OCI-LY3 (cell line): ENCODE data around the gene CEP162.
"Not testable (repeated sequence)": the region's sequence is repeated elsewhere in the genome, so short reads cannot be mapped to it uniquely, and the experiment has no call there.

ENCODE experiments used
- H2AFZ ChIP-seq: fragments of 200-600, 300-600 bp; shearing (Covaris generic); 2 replicates; pipeline ENCODE4 v1.6.0; 2014; ENCODE audit warnings: antibody characterized with exemption, low read depth, low read length
- H3K27ac ChIP-seq: fragments of 200-600, 300-600 bp; sonication (generic); 2 replicates; pipeline ENCODE4 v1.5.1; 2014; ENCODE audit warnings: mild to moderate bottlenecking, low read length, moderate library complexity, mixed read lengths
- H3K27me3 ChIP-seq: fragments of 200-600, 300-600 bp; sonication (generic); 2 replicates; pipeline ENCODE4 v1.6.1; 2014; ENCODE audit warnings: low read depth, low read length, mixed read lengths
- H3K36me3 ChIP-seq: fragments of 200-600, 300-600 bp; sonication (generic); replicated peaks from 2 replicates; pipeline ENCODE3; 2014; ENCODE audit warnings: low read depth, low read length, mixed read lengths
- H3K4me1 ChIP-seq: fragments of 300-600, 200-600 bp; sonication (generic); 2 replicates; pipeline ENCODE4 v1.6.1; 2014; ENCODE audit warnings: low read length, mixed read lengths
- H3K4me2 ChIP-seq: fragments of 200-600, 300-600 bp; sonication (generic); 2 replicates; pipeline ENCODE4 v1.6.1; 2014; ENCODE audit warnings: low read length, mixed read lengths
- H3K4me3 ChIP-seq: fragments of 300-600, 200-600 bp; sonication (generic); 2 replicates; pipeline ENCODE4 v1.5.1; 2014; ENCODE audit warnings: antibody characterized with exemption, mild to moderate bottlenecking, low read length, moderate library complexity
- H3K79me2 ChIP-seq: fragments of 300-600, 200-600 bp; shearing (Covaris generic); 2 replicates; pipeline ENCODE4 v1.6.1; 2014; ENCODE audit warnings: mild to moderate bottlenecking, low read length, mixed read lengths
- H3K9ac ChIP-seq: fragments of 300-600, 200-600 bp; shearing (Covaris generic); 2 replicates; pipeline ENCODE4 v1.6.0; 2014; ENCODE audit warnings: mild to moderate bottlenecking, low read length, moderate library complexity
- H3K9me3 ChIP-seq: fragments of 200-600, 300-600 bp; shearing (Covaris generic); 2 replicates; pipeline ENCODE4 v1.6.1; 2014; ENCODE audit warnings: low read length, mixed read lengths; ENCODE audit not compliant: insufficient read depth
- H4K20me1 ChIP-seq: fragments of 200-600, 300-600 bp; sonication (generic); 2 replicates; pipeline ENCODE4 v1.6.1; 2016; ENCODE audit warnings: low read length, mixed read lengths; ENCODE audit not compliant: insufficient read depth
- CTCF ChIP-seq: fragments of 200-600, 300-600 bp; sonication (generic); IDR thresholded peaks from 2 replicates; pipeline ENCODE4 v1.5.1; 2014; ENCODE audit warnings: antibody characterized with exemption, low read length, low read depth
- EZH2phosphoT487 ChIP-seq: fragments of 200-600 bp; shearing (Covaris generic); IDR thresholded peaks from 2 replicates; pipeline ENCODE4 v1.6.1; 2018; ENCODE audit warnings: antibody characterized with exemption, mixed run types, low read depth

Gene CEP162

GRCh38 chr6:84193114-84193708 is 34.2 kb downstream of the CEP162 start:
- TF ChIP-seq EZH2phosphoT487 = no peak
- TF ChIP-seq CTCF = no peak
- H3K9ac ChIP-seq = no peak overlapping the region
- H3K4me1 ChIP-seq = no peaks in the 10 kb centered on the region
- H3K27ac ChIP-seq = no peak overlapping the region
- H4K20me1 ChIP-seq = no peaks in the 10 kb centered on the region
- no peaks in the 10 kb centered on the region for H3K27me3 ChIP-seq
- no peak overlapping the region for H3K4me3 ChIP-seq
- H3K79me2 ChIP-seq = no peaks in the 10 kb centered on the region
- peaks cover 27% of the 10 kb centered on the region for H3K36me3 ChIP-seq
- H3K4me2 ChIP-seq = no peak overlapping the region
- no peaks in the 10 kb centered on the region for H3K9me3 ChIP-seq
- no peak overlapping the region for H2AFZ ChIP-seq

- Histone ChIP-seq H3K4me2 (no peak overlapping the region), H3K9me3 (no peaks in the 10 kb centered on the region), H4K20me1 (no peaks in the 10 kb centered on the region), H3K36me3 (peaks cover 27% of the 10 kb centered on the region), H3K27me3 (no peaks in the 10 kb centered on the region), H3K27ac (no peak overlapping the region), H3K79me2 (no peaks in the 10 kb centered on the region), H3K9ac (no peak overlapping the region), H3K4me3 (no peak overlapping the region), H2AFZ (no peak overlapping the region), H3K4me1 (no peaks in the 10 kb centered on the region)
- TF ChIP-seq CTCF = no peak
- TF ChIP-seq EZH2phosphoT487 = no peak
Measured at GRCh38 chr6:84191802-84192201, 35.6 kb downstream of the CEP162 start.

GRCh38 chr6:84189356-84189755 is 38.1 kb downstream of the CEP162 start:
- not testable (repeated sequence) for H3K4me3 ChIP-seq, H3K9ac ChIP-seq, H3K27ac ChIP-seq, H3K27me3 ChIP-seq, H3K4me2 ChIP-seq, H3K79me2 ChIP-seq, H4K20me1 ChIP-seq, H2AFZ ChIP-seq, H3K4me1 ChIP-seq, H3K9me3 ChIP-seq
- H3K36me3 ChIP-seq = peaks cover 16% of the 10 kb centered on the region

GRCh38 chr6:84183430-84183829 is 44.0 kb downstream of the CEP162 start:
- Histone ChIP-seq H3K4me1 (no peaks in the 10 kb centered on the region), H3K4me2 (no peak overlapping the region), H2AFZ (no peak overlapping the region), H3K27me3 (no peaks in the 10 kb centered on the region), H3K27ac (no peak overlapping the region), H3K36me3 (no peaks in the 10 kb centered on the region), H3K4me3 (no peak overlapping the region), H3K79me2 (no peaks in the 10 kb centered on the region), H3K9me3 (no peaks in the 10 kb centered on the region), H4K20me1 (no peaks in the 10 kb centered on the region), H3K9ac (no peak overlapping the region)
- no peak for TF ChIP-seq CTCF
- no peak for TF ChIP-seq EZH2phosphoT487
